GM12892 (cell line): Measurements from ENCODE around the gene DLG2.

Experiments
- POLR2A ChIP-seq: IDR thresholded peaks from 2 replicates; pipeline ENCODE4 v1.6.1; 2011; ENCODE audit warnings: low read depth, low read length, control low read depth
- POLR2AphosphoS5 ChIP-seq: IDR thresholded peaks from 2 replicates; pipeline ENCODE4 v1.6.1; 2011; ENCODE audit warnings: low read depth, low read length, control low read depth
- TAF1 ChIP-seq: IDR thresholded peaks from 2 replicates; pipeline ENCODE4 v1.6.1; 2011; ENCODE audit warnings: low read depth, mild to moderate bottlenecking, control low read depth, low read length, borderline replicate concordance

DNA sequence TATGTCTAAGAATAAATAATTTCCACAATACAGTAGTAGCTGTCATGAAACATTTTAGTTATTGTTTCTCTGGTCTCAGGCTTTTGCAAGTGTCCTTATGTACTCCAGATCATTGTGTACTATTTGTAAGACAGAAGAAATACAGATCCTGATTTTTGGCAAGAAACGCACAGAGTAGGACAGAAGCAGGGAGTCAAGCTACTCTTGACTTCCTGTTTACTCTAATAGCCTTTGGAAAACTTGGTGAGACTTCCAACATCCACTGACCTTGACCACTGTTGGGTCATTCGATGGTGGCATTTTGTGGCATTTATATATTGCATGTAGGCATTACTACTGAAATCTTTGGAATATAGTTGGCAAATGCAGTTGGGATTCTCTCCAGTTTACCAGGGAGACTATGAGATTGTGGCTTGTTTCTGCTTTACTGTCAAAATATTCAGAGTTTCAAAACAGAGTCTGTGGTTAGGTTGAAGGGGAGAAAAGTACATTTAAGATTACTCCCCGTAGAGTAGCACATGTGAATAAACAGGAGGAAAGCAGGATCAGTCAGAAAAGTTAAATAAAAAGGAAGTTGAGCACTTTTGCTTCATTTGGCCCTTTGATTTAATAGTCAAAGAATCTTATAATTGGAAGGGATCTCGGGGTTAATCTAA is 1614.8 kb downstream of the DLG2 start:
- TF ChIP-seq POLR2A: no peak
- no peak for TF ChIP-seq TAF1
- no peak for TF ChIP-seq POLR2AphosphoS5
